HCT116 (cell line): ENCODE data around the gene HPS3.

ENCODE experiments used
- CTCF ChIP-seq, 3 experiments: fragments of 200-600 bp in 1 of 3; sonication (generic) in 1 of 3; IDR thresholded peaks in 2 of 3; conservative IDR thresholded peaks in 1 of 3; 2 replicates each; pipeline ENCODE4 v1.5.1; 2012 to 2017; ENCODE audit warnings: low read depth in 2 of 3, low read length in 2 of 3, antibody characterized with exemption in 1 of 3, borderline replicate concordance in 1 of 3, control low read depth in 1 of 3, mild to moderate bottlenecking in 1 of 3, mixed read lengths in 1 of 3, mixed run types in 1 of 3, moderate library complexity in 1 of 3; ENCODE audit not compliant: insufficient read depth in 1 of 3
- POLR2A ChIP-seq: IDR thresholded peaks from 2 replicates; pipeline ENCODE4 v1.7.0; 2011; ENCODE audit warnings: borderline replicate concordance; ENCODE audit not compliant: insufficient read depth, insufficient read length; ENCODE audit errors: extremely low read depth
- YY1 ChIP-seq: IDR thresholded peaks from 2 replicates; pipeline ENCODE4 v1.6.1; 2011; ENCODE audit warnings: low read length, low read depth, moderate library complexity, mild to moderate bottlenecking; ENCODE audit not compliant: insufficient replicate concordance; ENCODE audit errors: extremely low read depth

GRCh38 chr3:149145974-149146373, 16.5 kb downstream of the HPS3 start:
- no peak for TF ChIP-seq POLR2A
- TF ChIP-seq CTCF (IDR thresholded peaks at IDR 0.05 in 2 of 3, conservative IDR thresholded peaks at IDR 0.05 in 1 of 3; ENCODE audit: borderline replicate concordance in 1 of 3, insufficient read depth in 1 of 3, low read depth in 2 of 3, low read length in 2 of 3) = no peak
- no peak for TF ChIP-seq YY1
